Inferior parietal cortex (tissue), 1 donor: ENCODE data around the gene MLST8.
"Not testable (repeated sequence)": the region's sequence is repeated elsewhere in the genome, so short reads cannot be mapped to it uniquely, and the experiment has no call there.

ENCODE experiments used
- DNase-seq: peaks from one replicate; pipeline ENCODE4 v3.0.0-alpha.2; 2016; ENCODE audit errors: extremely low spot score

The MLST8 gene

DNA sequence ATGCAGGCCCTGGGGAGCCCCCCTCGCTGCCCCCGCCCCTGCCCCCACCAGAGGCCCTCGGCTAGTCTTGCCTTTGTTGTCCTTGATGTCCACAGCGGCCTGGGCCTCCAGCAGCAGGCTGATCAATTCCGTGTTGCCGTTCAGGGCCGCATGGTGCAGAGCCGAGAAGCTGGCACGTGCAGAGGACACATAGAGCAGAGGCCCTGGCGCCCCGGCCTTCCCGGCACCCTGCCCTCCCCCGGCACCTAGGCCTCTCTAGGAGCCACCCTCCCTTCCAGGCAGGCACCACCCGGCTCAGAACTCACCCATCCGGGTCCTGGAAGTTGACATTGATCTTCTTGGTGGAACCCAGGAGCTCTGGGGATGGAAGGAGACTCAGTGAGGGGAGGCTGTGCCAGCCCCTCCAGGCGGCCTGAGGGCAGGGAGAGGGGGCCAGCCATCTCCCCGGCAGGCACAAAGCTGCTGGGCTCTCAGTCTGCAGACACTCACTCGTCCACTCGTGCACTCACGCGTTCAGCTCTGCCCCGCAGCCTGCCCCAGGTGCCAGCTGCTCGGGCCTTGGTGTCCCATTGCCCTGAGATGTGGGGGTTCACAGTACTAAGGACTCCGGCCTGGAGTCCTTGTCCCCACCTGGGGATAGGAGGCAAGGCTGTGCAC, 15.1 kb upstream of the MLST8 start:
- DNase-seq: no peak

- no peak for DNase-seq
Observed at GRCh38 chr16:2190659-2191445, 14.4 kb upstream of the MLST8 start.

- DNase-seq: no peak
Observed at GRCh38 chr16:2191446-2191706, 13.9 kb upstream of the MLST8 start.

DNA sequence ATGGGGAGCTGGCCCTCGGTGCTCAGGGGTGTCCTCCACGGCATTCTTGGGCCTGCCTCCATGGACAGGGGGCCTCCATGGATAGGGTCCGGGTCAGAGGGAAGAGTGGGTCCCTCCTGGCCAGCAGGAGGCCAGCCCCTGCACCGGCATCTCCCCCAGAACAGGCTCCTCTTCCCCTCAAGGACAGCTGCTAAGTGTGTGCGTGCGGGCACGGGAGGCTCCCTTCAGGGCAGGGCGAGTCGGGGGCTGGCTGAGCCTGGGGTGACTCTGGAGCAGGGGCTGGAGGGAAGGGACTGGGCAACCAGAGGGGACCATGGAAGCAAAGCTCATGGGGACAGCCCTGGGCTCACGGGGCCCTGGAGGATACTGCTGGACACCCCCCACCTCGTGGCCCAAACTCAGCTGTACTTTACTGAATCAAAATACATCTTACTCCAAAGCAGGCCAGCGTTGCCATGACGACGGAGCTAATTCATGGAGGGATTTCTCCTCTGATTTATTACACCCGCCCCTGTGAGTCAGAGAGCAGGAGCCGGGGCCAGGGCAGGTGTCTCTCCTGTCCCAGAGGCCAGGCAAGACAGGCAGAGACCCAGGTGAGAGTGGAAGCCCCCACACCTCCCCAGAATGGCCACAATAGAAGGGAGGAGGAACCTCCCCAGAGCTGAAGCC, 11.0 kb upstream of the MLST8 start:
- DNase-seq: no peak

- no peak for DNase-seq
Observed at GRCh38 chr16:2194852-2195321, 10.4 kb upstream of the MLST8 start.

DNA sequence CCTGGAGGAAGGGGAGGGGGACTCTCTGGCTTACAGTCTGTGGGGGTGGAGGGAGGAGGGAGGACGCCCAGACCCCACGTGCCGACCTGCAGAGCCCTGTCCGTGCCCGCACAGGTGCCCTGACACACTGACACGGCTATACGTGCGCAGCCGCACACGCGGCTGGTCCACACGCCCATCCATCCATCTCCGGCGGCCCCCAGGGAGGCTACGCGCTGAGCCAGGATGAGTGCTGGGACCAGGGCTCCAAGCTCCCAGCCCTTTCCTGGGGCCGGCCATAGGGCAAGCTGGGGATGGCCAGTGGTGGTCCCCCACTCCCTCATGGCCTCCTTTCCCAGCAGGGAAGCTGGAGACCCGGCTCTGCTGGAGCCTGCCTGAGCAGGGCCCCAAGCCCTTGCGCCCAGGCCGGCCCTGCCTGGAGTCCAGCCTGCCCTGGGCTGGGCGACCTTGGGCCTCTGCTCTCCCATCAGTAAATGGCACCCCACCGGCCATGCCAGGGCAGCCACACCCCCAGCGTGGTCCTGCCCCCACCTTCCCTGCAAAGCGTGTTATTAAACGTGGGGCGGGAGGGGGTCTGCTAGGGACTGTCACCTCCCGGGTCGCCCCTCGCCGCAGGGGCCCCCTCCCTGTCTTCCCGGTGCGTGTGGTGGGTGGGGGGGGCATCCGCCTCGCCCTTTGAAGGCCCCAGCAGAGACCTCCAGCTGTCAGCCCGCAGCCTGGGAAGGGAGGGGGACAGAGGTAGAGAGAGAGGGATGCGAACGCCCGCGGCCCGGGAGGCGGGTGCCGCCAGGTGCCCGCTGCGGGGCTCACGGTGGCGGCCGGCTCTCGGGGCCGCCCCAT, 9.7 kb upstream of the MLST8 start:
- DNase-seq: no peak

DNA sequence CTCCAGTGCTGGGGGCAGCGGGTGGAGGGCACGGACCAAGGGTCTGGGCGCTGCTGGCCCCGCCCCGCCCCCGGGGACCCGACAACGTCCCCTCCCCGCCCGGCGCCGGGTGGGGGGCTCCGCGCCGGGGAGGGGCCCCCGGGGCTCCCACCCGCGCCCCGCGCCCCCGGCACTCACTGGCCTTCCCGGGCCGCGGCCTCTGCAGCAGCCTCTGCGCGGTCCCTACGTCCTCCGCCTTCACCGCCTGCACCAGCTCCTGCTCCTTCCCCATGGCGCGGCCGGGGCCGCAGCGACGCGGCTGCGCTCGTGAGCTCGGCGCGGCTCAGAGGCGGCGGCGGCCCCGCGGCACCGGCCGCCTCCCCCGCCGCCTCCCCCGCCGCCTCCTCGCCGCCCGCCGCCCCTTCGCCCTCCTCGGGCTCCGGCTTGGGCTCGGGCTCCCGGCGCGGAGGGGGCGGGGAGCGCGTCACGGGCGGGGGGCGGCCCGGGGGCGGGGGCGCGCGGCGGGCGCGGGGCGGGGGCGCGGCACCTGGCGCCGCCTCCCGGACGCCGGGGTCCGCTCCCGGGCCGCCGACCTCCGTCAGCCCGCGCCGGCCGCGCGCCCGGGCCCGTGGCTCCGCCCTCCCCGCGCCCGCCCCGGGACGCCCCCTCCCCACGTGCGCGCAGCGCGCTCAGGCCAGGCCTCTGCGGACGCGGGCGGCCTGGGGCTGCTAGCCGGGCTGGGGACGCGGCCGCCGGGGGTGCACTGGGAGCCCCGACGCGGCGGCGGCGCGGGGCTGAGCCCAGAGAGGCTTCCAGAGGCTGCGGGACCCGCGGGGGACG, 8.9 kb upstream of the MLST8 start, which contains the start of gene CASKIN1:
TSS of gene CASKIN1 (minus strand) at position 444 of the 819 bp plus-strand sequence. CDS start at position 271, 173 bp downstream.
- no peak for DNase-seq

- DNase-seq: no peak
Observed at GRCh38 chr16:2196981-2197511, 8.2 kb upstream of the MLST8 start.

- no peak for DNase-seq
Observed at GRCh38 chr16:2197765-2198164, 7.5 kb upstream of the MLST8 start.

- DNase-seq: no peak
Observed at GRCh38 chr16:2198283-2198682, 7.0 kb upstream of the MLST8 start.

- no peak for DNase-seq
Observed at GRCh38 chr16:2199095-2199494, 6.2 kb upstream of the MLST8 start.

DNA sequence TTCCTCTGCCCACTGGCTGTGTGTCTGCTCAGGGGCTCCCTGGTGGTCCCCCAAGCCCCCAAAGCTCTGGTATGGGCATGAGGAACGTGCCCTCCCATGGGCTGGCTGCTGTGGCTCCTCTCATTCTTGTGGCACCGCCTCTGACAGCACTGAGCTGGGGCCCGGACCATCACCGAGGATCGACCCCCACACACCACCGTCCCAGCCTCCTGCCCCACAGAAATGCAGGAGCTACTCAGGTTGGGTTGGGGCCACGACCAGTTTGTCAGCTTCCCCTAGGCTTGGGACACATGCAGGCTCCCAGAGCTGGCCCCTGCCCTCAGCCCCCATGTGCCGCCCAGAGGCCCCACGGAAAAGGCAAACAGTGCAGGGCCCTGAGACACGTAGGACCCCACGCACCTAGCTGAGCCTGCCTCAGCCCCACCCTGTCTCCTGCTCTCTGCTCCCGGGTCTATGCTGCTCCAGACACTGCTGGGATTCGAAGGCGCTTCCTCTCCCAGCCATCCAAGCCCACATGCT, 5.6 kb upstream of the MLST8 start:
- no peak for DNase-seq

DNA sequence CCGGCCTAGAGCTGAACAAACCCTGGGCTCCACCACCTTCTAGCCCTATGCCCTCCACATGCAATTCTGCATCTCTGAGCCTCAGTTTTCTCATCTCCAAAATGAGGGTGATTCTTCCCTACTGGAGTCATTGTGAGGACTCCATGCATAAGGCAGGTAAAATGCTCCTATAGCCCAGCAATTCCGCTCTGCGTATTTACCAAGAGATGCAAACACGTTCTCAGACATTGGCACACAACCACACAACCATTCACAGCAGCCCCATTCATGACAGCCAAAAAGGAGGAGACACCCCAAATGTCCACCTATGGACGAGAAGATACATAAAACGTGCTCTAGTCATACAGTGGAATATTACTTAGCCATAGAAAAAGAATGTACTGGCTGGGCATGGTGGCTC, 4.9 kb upstream of the MLST8 start:
- no peak for DNase-seq

DNA sequence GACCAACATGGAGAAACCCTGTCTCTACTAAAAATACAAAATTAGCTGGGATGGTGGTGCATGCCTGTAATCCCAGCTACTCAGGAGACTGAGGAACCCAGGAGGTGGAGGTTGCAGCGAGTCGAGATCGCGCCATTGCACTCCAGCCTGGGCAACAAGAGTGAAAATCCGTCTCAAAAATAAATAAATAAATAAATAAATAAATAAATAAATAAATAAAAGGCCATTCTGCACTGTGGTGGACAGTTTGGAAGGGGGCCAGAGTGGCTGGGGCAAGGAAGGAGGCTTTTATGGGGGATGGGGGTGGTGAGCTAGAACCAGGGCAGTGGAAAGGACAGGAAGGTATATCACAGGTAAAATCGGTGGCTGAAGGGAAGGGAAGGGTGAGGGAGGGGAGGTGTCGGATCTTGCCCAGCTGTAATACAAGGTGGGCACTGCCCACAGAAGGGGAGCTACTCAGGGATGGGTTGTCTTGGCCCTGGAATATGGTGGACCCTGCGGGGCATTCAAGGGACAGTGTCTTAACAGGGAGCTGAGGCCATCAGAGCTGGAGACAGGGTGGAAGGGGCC, 2.0 kb upstream of the MLST8 start:
- not testable (repeated sequence) for DNase-seq

DNA sequence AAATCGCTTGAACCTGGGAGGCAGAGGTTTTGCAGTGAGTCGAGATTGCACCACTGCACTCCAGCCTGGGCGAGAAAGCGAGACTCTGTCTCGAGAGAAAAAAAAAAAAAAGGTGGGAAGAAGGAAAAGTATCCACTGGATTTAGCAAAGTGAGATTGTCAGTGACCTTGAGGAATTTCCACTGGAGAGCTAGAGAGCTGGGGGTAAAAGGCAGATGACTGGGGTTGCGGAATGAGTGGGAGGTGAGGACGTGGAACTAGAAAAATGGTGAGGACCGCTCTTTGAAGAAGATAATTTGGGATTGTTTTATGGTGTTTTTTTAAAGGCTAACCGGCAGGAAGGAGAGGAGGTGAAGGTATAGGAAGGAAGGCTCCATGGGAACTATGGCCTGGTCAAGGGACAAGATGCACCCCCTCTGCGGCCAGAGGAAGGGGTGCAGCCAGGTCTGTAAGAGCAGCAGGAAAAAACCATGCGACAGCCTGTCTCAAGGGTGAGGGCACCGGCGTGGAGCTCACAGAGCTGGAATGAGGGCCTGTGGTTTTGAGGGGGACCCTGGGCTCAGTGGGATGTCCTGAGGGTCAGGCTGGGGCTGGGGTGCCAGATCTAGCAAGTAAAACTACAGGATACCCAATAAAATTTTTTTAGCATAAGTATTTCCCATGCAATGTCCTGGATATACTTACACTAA, 694 bp upstream of the MLST8 start:
- no peak for DNase-seq

DNA sequence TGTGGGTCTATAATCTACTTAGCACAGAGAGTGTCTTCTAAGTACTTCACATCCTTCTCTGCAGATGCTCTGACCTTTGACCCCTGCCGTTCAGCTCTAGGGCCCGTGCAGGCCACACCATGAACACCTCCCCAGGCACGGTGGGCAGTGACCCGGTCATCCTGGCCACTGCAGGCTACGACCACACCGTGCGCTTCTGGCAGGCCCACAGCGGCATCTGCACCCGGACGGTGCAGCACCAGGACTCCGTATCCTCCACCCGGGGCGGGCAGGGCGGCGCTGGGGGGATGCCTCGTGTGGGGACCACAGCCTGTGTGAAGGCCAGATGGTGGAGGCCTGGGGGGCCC, 686 bp downstream of the MLST8 start:
- no peak for DNase-seq

- no peak for DNase-seq
Observed at GRCh38 chr16:2206420-2206779, 1.1 kb downstream of the MLST8 start.

GRCh38 chr16:2206780-2207433, 1.7 kb downstream of the MLST8 start:
- DNase-seq: no peak

DNA sequence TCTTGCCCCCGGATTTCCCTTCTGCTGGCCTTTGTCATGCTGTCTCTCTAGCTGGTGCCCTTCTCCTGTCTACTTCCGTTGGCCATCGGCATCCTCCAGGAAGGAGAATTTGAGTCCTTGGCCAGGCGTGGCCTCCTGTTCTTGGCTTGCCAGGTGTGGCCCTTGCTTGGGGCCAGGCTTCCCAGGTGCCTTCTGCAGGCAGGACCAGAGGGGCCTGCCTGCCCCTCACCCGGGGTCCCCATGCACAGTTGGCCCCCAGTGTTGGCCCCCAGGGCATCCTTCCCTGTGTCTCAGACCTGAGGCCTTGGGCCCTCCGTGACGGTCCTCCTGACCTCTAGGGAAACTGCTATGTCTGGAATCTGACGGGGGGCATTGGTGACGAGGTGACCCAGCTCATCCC, 2.6 kb downstream of the MLST8 start:
- DNase-seq: no peak
